T-helper 1 cell treated with Interleukin-12 subunit alpha and Interleukin-12 subunit beta and Interleukin-4 antibody, amounts not matched to agents 30 ng/mL and 1 ng/mL, for 36 hours (primary cell): ENCODE results near the gene PFAS. TPM values are rescaled to one million over a fixed set of nuclear protein-coding genes. Genes with fewer than 3 reads are reported as not detected.

ENCODE experiments used
- intact Hi-C: fragments of 100-400 bp; cut with micrococcal nuclease; formaldehyde crosslinking; loops from one replicate; pipeline ENCODE4 v1.15.1; 2024
- total RNA-seq: library from RNA; stranded (reverse); gene quantifications from 2 replicates; pipeline ENCODE4 v1.2.3, GENCODE V29; 2022

PFAS gene
- total RNA-seq, 1 donor from 2014 or later, result 75.3 TPM

- intact Hi-C loops, result loop anchor here (10.0 kb wide), 1 partner anchor 452 kb away; the partner anchor contains the start of gene CCDC42
Observed at GRCh38 chr17:8292639-8293395, 43.7 kb downstream of the PFAS start.

- intact Hi-C loops, result loop anchor here (10.0 kb wide), 1 partner anchor 450 kb away; the partner anchor contains the start of gene CCDC42
Observed at GRCh38 chr17:8294361-8294760, 45.3 kb downstream of the PFAS start.

GRCh38 chr17:8294814-8295316 is 45.8 kb downstream of the PFAS start:
- intact Hi-C loops, result loop anchor here (1.0 to 10.0 kb wide), 8 partner anchors 48 to 450 kb away; partner anchors contain the start of genes ALOXE3, CCDC42, CYB5D1 and KRABD2

GRCh38 chr17:8300226-8300625 is 51.1 kb downstream of the PFAS start:
- intact Hi-C loops, result loop anchor here (1.0 kb wide), 9 partner anchors 12 to 240 kb away; partner anchors contain the start of genes ALOXE3, PFAS and RANGRF

- intact Hi-C loops, result loop anchor here (1.0 kb wide), 9 partner anchors 12 to 240 kb away; partner anchors contain the start of genes ALOXE3, PFAS and RANGRF
Observed at GRCh38 chr17:8300627-8301242, 51.6 kb downstream of the PFAS start.

GRCh38 chr17:8310601-8311123 is 61.6 kb downstream of the PFAS start:
- intact Hi-C loops, result no loop called here

GRCh38 chr17:8311131-8311790 is 62.2 kb downstream of the PFAS start:
- intact Hi-C loops, result no loop called here

- intact Hi-C loops, result no loop called here
Observed at GRCh38 chr17:8312251-8312650, 63.2 kb downstream of the PFAS start.

GRCh38 chr17:8312726-8313600 is 63.9 kb downstream of the PFAS start:
- intact Hi-C loops, result no loop called here

GRCh38 chr17:8314797-8315763 is 66.0 kb downstream of the PFAS start:
- intact Hi-C loops, result no loop called here

- intact Hi-C loops, result no loop called here
Observed at GRCh38 chr17:8315764-8316217, 66.7 kb downstream of the PFAS start.

GRCh38 chr17:8318010-8318935 is 69.2 kb downstream of the PFAS start:
- intact Hi-C loops, result no loop called here

Other genes starting within 250 kb of the PFAS start
- not detected in 2 replicates for gene GUCY2D, start 246.7 kb upstream of the PFAS start, total RNA-seq
- gene ALOX15B, start 210.2 kb upstream of the PFAS start, total RNA-seq, result not detected in 2 replicates
- gene ALOX12B, start 161.6 kb upstream of the PFAS start, total RNA-seq, result 0.29 TPM in 1 of 2 replicates, not detected in the other
- gene ALOXE3, start 130.8 kb upstream of the PFAS start, total RNA-seq, result not detected in 2 replicates
- gene HES7, start 125.2 kb upstream of the PFAS start, total RNA-seq, result 0.12 and 1.2 TPM in 2 replicates
- gene PER1, start 96.9 kb upstream of the PFAS start, total RNA-seq, result 33.5 and 34.8 TPM in 2 replicates
- 80.1 and 84.3 TPM in 2 replicates for gene VAMP2, start 86.3 kb upstream of the PFAS start, total RNA-seq
- 22.9 and 26.9 TPM in 2 replicates for gene TMEM107, start 72.9 kb upstream of the PFAS start, total RNA-seq
- 12.9 and 13.0 TPM in 2 replicates for gene BORCS6, start 59.1 kb upstream of the PFAS start, total RNA-seq
- gene AURKB, start 38.7 kb upstream of the PFAS start, total RNA-seq, result 105 and 110 TPM in 2 replicates
- gene CTC1, start 1.2 kb upstream of the PFAS start, total RNA-seq, result 92.3 and 99.2 TPM in 2 replicates
- 45.5 and 49.9 TPM in 2 replicates for gene RANGRF, start 39.4 kb downstream of the PFAS start, total RNA-seq
- gene SLC25A35, start 46.1 kb downstream of the PFAS start, total RNA-seq, result 8.9 and 10.3 TPM in 2 replicates
- not detected in 2 replicates for gene ARHGEF15, start 61.0 kb downstream of the PFAS start, total RNA-seq
- not detected in 2 replicates for gene ODF4, start 90.6 kb downstream of the PFAS start, total RNA-seq
- gene RPL26, start 133.9 kb downstream of the PFAS start, total RNA-seq, result 1,712 and 1,733 TPM in 2 replicates
- gene RNF222, start 148.5 kb downstream of the PFAS start, total RNA-seq, result 0.07 TPM in 1 of 2 replicates, not detected in the other
- gene NDEL1, start 186.6 kb downstream of the PFAS start, total RNA-seq, result 61.5 and 72.4 TPM in 2 replicates